H1 (cell line): Measurements from ENCODE around the gene MEF2B. TPM values are rescaled to one million over a fixed set of nuclear protein-coding genes. Genes with fewer than 3 reads are reported as not detected.

Experiments used
- ATF3 ChIP-seq: IDR thresholded peaks from 2 replicates; pipeline ENCODE4 v1.6.1; 2011; ENCODE audit warnings: low read depth, mild to moderate bottlenecking, low read length; ENCODE audit not compliant: insufficient read depth
- CBX5 ChIP-seq: fragments of 300-800, 300-1000 bp; sonication (generic); IDR thresholded peaks from 2 replicates; pipeline ENCODE4 v1.7.1; 2016; ENCODE audit warnings: antibody characterized with exemption, low read length, low read depth
- polyA plus RNA-seq, 7 experiments: library from polyadenylated mRNA; depleted of rRNA in 3 of 7; stranded (reverse) in 5 of 7; unstranded in 2 of 7; fragments of >200 nt in 5 of 7; fragments of 200-250 nt in 2 of 7; gene quantifications; 1 replicate in 5 of 7; 2 replicates in 1 of 7; 4 replicates in 1 of 7; pipeline versions ENCODE4 v1.2.1 to v1.2.3, GENCODE V29; 2011 to 2013; ENCODE audit warnings: missing spikeins in 2 of 7, mixed read lengths in 2 of 7
- total RNA-seq: library from RNA; stranded (reverse); fragmentation: NEBNext Ultra II Directional; extraction: Animal tissue kit (Norgen Biotek cat#: 25700); gene quantifications from 2 replicates; pipeline ENCODE4 v1.2.1, GENCODE V29; 2021

Gene MEF2B
- total and polyA plus RNA-seq, 2 of the 8 experiments (the other 6 are each of a cell fraction or from before 2014, with no cell fraction given) = 2.8 to 3.7 TPM

GRCh38 chr19:19139876-19140229 is 30.2 kb downstream of the MEF2B start (continued):
- TF ChIP-seq ATF3 (no peak), CBX5 (no peak)
